Colonic mucosa (tissue), 4 donors: ENCODE measurements around the gene WWOX. TPM values are rescaled to one million over a fixed set of nuclear protein-coding genes. Genes with fewer than 3 reads are reported as not detected.

ENCODE experiments used
- DNase-seq: peaks from one replicate; pipeline ENCODE4 v3.0.0-alpha.2; 2020
- H3K27ac ChIP-seq: fragments of 200-600 bp; one replicate; pipeline ENCODE4 v1.8.0; 2021
- H3K27me3 ChIP-seq: fragments of 200-600 bp; one replicate; pipeline ENCODE4 v1.8.0; 2021
- H3K36me3 ChIP-seq: fragments of 200-600 bp; one replicate; pipeline ENCODE4 v1.8.0; 2021
- H3K4me1 ChIP-seq: fragments of 200-600 bp; one replicate; pipeline ENCODE4 v1.8.0; 2021; ENCODE audit warnings: mild to moderate bottlenecking
- H3K4me3 ChIP-seq: fragments of 200-600 bp; one replicate; pipeline ENCODE4 v1.8.0; 2021
- H3K9ac ChIP-seq, 2 donors: one replicate each; pipeline ENCODE4 v1.7.0; 2013; ENCODE audit warnings: control low read depth in 2 of 2, low read depth in 2 of 2, low read length in 2 of 2
- H3K9me3 ChIP-seq: fragments of 200-600 bp; one replicate; pipeline ENCODE4 v1.8.0; 2021
- intact Hi-C: fragments of 100-400 bp; cut with DNase I; formaldehyde crosslinking; loops from one replicate; pipeline ENCODE4 v1.14.1; 2022
- total RNA-seq, 2 donors: library from RNA; stranded (reverse); fragmentation: NEBNext Ultra II Directional in 1 of 2; extraction: Animal tissue kit (Norgen Biotek cat#: 25700) in 1 of 2; gene quantifications; one replicate each; pipeline ENCODE4 v1.2.1, GENCODE V29; 2021
- TF ChIP-seq, protein P1 (sequence below): fragments of 200-600 bp; IDR thresholded peaks from one replicate; pipeline ENCODE4 v1.8.0; 2022; ENCODE audit warnings: antibody characterized with exemption, mild to moderate bottlenecking
- donor health status: healthy.
- donor health status: DM: no; HTN: no; CAD: no.
- donor health status: DM: no; HTN: no; CAD: no.

Gene WWOX
- total RNA-seq, 2 donors from 2014 or later = 7.2 to 11.0 TPM

DNA sequence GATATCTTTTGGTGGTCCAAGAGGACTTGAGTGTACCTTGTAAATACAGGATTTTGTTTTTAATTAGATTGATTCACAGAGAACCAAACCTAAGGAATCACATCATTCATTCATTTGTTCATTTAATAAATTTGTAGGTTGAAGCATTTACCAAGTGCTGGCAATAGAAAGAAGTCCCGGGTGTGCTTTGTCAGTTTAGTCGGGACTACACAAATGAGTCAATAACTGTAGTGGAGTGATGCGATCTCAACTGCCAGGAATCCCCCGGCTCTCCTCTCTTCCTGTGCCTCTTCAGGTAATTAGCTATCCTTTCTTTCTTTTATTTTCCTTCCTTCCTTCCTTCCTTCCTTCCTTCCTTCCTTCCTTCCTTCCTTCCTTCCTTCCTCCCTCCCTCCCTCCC is 1.4 kb upstream of the WWOX start:
- Histone ChIP-seq H3K36me3 (no peaks in the 10 kb centered on the region), H3K4me1 (no peaks in the 10 kb centered on the region), H3K27ac (no peak overlapping the region), H3K9ac (no peak overlapping the region), H3K4me3 (no peak overlapping the region), H3K27me3 (no peaks in the 10 kb centered on the region), H3K9me3 (no peaks in the 10 kb centered on the region)
- DNase-seq = no peak
- TF ChIP-seq, protein P1, sequence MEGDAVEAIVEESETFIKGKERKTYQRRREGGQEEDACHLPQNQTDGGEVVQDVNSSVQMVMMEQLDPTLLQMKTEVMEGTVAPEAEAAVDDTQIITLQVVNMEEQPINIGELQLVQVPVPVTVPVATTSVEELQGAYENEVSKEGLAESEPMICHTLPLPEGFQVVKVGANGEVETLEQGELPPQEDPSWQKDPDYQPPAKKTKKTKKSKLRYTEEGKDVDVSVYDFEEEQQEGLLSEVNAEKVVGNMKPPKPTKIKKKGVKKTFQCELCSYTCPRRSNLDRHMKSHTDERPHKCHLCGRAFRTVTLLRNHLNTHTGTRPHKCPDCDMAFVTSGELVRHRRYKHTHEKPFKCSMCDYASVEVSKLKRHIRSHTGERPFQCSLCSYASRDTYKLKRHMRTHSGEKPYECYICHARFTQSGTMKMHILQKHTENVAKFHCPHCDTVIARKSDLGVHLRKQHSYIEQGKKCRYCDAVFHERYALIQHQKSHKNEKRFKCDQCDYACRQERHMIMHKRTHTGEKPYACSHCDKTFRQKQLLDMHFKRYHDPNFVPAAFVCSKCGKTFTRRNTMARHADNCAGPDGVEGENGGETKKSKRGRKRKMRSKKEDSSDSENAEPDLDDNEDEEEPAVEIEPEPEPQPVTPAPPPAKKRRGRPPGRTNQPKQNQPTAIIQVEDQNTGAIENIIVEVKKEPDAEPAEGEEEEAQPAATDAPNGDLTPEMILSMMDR = no peak
- intact Hi-C loops = loop anchor here (5.0 kb wide), 1 partner anchor 421 kb away; no protein-coding TSS in a partner anchor

DNA sequence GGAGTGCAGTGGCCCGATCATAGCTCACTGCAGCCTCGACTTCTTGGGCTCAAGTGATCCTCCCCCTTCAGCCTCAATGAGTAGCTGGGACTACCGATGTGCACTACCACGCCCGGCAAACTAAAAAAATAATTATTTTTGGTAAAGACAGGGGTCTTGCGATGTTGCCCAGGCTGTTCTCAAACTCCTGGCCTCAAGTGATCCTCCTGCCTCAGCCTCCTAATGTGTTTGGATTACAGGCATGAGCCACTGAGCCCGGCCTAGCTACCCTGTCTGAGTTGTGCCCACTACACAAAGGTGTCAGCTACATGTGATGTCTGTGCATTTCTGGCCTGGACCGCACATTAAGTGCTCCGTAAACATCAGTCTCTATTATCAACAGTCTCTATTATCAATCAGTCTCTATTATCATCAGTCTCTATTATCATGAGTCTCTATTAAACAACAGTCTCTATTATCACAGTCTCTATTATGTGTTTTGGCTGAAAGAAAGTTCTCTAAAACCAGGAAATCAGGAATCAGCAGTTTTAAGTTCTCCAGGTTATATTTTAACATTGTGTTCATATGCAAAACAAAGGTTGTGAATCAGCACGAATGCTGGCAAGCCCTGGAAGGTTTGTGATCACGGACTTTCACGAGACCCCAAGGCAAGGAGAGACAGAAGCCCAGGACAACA is 721 bp upstream of the WWOX start:
- Histone ChIP-seq H3K27ac (peak overlapping the region; percentile 88), H3K36me3 (no peaks in the 10 kb centered on the region), H3K9ac (peak overlapping the region in 1 of 2 donors; percentile 38), H3K4me3 (peak overlapping the region; percentile 97), H3K9me3 (no peaks in the 10 kb centered on the region), H3K27me3 (no peaks in the 10 kb centered on the region), H3K4me1 (no peaks in the 10 kb centered on the region)
- intact Hi-C loops = loop anchor here (5.0 kb wide), 1 partner anchor 421 kb away; no protein-coding TSS in a partner anchor
- no peak for DNase-seq
- TF ChIP-seq, protein P1 = no peak

DNA sequence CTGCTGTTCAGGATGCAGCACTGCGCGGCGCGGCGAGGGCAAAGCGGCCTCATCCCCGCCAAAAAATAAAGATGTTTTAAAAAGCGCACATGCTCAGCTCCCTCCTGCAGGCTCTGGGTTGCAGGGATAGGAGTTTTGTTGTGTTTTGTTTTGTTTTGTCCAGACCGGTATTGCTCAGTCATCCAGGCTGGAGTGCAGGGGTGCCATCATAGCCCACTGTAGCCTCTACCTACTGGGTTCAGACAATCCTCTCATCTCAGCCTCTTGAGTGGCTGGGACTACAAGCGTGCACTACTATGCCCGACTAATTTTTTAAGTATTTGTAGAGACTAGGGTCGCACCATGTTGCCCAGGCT is 636 bp downstream of the WWOX start:
- TF ChIP-seq, protein P1 = peak; percentile 94
- no peak for DNase-seq
- Histone ChIP-seq H3K27me3 (no peaks in the 10 kb centered on the region), H3K4me1 (no peaks in the 10 kb centered on the region), H3K36me3 (no peaks in the 10 kb centered on the region), H3K9ac (peak overlapping the region; percentile 75 to 88), H3K27ac (peak overlapping the region; percentile 88), H3K4me3 (peak overlapping the region; percentile 97), H3K9me3 (no peaks in the 10 kb centered on the region)
- intact Hi-C loops = no loop called here

DNA sequence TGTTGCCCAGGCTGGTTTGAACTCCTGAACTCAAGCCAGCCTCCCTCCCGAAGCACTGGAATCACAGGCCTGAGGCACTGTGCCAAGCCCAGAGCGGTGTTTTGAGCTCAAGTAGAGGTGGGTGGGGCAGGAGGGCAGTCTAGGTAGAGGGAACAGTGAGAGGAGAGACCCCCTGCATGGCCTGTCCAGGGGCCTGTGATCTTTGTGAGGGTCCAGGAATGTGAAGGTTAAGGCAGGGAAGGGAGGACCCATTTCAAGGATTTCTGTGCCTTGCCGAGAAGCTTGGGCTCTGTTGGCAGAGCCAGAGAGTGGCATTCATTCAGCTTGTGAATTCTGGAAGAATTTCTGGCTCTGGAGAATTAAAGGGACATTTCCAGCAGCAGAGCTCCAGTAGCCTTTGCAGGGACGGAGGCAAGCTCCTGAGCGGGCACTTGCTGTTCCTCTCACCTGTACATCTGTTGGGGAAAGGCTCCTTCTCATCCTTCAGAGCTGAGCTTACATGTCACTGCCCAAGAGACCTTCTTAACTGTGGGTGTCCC is 2.7 kb downstream of the WWOX start:
- no peak for DNase-seq
- TF ChIP-seq, protein P1 = no peak
- Histone ChIP-seq H3K36me3 (no peaks in the 10 kb centered on the region), H3K27me3 (no peaks in the 10 kb centered on the region), H3K9ac (no peak overlapping the region), H3K4me3 (no peak overlapping the region), H3K27ac (no peak overlapping the region), H3K9me3 (no peaks in the 10 kb centered on the region), H3K4me1 (no peaks in the 10 kb centered on the region)
- intact Hi-C loops = no loop called here

DNA sequence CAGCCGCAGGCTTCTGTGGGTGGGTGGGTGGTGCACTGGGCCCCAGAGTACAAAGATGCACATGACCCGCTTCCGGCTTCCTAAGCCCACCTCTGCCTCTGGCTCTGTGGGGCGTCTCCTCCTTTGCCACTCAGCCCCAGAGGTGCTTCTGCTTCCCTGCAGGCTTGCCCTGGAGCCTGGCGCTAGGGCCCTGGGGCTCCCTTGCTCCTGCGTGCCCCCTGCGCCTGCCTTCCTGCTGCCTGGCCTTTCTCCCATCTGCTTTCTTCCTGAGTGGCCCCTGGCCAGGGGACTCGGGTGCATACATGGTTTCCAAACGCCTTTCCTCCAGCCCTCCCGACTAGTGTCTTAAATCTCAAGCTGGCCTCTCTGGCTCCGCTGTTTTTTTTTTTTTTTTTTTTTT is 3.4 kb downstream of the WWOX start:
- Histone ChIP-seq H3K27me3 (no peaks in the 10 kb centered on the region), H3K27ac (no peak overlapping the region), H3K9ac (no peak overlapping the region), H3K4me1 (no peaks in the 10 kb centered on the region), H3K9me3 (no peaks in the 10 kb centered on the region), H3K4me3 (no peak overlapping the region), H3K36me3 (no peaks in the 10 kb centered on the region)
- intact Hi-C loops = no loop called here
- DNase-seq = no peak
- TF ChIP-seq, protein P1 = no peak
